ENCODE data around the gene FOXC1.

The FOXC1 gene

DNA sequence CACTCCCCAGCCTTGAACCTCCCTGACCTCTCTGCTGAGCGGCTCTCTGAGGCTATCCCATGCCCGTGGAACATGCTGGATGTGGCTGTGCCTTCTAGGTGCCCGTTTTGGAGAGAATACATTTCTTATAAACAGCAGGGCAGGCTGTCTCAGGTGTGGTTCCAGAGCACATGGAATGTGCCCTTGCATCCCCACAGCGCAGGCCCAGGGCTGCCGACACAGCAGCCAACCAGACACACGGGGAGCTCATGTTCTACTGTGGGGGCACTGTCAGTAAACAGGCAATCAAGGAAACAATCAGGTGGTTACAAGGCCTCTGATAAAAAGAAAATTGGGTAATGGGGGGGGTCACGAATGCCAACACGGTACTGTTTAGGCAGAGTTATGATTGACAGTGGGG, 30.8 kb downstream of the FOXC1 start:
- no peak for DNase-seq (ENCODE audit: extremely low read depth in 1 of 2, low read depth in 1 of 2)

DNA sequence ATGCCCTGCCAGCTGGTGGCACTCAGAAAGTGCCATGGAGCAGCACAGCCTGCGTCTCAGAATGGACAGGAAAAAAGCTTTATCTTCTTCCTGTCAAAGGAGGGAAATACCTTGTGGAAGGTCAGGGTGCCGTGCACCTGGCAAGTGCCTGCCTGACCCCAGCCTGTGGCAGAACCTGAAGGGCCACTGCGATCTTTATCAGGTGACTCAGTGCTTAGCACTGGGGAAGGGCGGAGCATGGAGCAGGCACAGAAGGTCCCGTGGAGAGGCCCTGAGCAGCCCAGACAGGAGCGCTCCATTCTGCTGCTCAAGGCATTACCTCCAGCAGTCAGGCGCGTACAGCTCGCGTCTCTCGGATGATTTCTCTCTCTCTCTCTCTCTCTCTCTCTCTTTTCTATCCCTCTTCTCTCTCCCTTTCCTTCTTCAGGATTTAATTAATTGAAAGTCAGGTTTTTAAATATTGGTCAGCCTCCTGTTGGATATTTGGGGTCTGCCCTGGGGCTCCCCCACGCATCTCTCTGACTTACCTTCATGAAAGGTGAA, 31.7 kb downstream of the FOXC1 start:
- DNase-seq (ENCODE audit: extremely low read depth in 1 of 2, low read depth in 1 of 2): no peak

GRCh38 chr6:1643111-1643510, 33.4 kb downstream of the FOXC1 start:
- no peak for DNase-seq (ENCODE audit: extremely low read depth in 1 of 2, low read depth in 1 of 2)

DNA sequence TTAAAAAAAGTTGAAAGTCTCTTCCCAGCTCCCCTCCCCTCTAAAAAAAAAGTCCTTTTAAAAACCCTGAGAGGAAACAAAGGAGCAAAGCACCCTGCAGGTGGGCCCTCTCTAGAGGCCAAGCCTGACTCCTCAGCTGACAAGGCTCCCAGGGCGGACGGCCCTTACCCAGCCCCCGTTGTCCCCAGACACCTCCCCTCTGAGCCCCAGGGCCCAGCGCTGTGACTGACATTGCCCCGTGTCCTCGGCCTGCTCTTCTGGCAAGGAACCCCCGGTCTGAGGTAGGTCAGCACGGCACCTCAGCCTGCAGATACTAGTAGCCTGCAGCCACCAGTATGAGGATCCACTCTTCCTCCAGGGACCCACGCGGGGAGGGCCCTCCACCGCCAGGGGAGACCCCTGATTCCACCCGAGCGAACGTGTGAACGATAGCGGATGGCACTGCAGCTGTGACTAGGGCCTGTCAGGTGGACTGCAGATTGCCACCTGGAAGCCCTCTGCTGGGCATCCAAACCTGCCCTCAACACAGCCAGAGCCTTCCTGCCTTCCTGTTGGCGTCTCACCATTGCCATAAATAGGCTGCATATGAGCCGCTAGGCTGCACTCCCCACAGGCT, 34.2 kb downstream of the FOXC1 start:
- no peak for DNase-seq (ENCODE audit: extremely low read depth in 1 of 2, low read depth in 1 of 2)

GRCh38 chr6:1644516-1645060, 34.9 kb downstream of the FOXC1 start:
- DNase-seq (ENCODE audit: extremely low read depth in 1 of 2, low read depth in 1 of 2): no peak

- DNase-seq (ENCODE audit: extremely low read depth in 1 of 2, low read depth in 1 of 2): no peak
These were observed 35.9 kb downstream of the FOXC1 start for GRCh38 chr6:1645466-1646185.

DNA sequence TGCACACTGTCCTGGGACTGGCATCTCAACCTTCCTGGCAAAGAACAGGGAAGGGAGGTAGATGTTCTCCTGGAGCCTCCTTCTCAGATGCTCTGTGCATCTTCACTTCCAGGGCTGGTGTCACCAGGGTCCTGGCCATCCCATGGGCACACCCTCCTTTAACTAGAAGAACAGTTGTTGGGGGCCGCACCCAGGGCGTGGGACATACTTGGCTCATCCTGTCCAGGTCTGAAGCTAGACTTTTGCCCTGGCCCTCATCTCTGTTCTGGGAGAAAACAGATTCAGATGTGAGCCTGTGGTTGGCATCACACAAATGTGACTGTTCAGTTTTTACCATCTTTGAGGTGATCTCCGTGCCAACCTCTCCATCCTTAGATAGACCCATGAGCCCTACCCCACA, 41.6 kb downstream of the FOXC1 start:
- no peak for DNase-seq (ENCODE audit: extremely low read depth in 1 of 2, low read depth in 1 of 2)

DNA sequence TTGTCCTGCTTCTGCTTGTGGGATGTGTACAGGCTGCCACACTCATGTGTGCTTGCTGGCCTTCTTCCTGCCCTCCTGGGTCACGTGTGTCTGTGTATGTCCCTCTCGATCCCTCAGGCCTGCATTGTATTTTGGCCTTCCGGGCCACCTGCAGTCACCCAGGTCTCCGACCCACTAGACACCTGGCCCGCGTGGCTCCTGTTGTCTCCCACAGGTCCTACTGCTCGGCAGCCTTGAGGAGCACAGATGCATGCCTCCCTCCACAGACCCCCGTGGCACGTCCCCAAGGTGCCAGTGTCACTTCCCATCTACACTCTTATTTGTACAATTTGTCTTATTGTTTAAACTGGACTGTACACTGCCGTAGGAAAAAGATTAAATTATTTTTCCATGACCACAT, 43.1 kb downstream of the FOXC1 start:
- no peak for DNase-seq (ENCODE audit: extremely low read depth in 1 of 2, low read depth in 1 of 2)

DNA sequence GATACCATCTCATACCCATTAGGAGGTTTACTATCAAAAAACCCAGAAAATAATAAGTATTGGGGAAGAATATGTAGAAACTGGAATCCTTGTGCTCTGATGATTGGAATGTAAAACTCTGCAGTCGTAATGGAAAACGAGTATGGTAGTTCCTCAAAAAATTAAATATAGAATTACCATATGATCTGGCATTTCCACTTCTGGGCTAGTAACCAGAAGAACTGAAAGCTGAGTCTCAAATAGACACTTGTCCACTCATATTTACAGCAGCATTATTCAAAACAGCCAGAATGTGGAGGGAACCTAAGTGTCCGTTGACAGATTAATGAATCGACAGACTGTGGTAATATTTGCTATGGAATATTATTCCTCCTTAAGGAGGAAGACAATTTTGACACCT, 44.3 kb downstream of the FOXC1 start:
- DNase-seq (ENCODE audit: extremely low read depth in 1 of 2, low read depth in 1 of 2): no peak

- no peak for DNase-seq (ENCODE audit: extremely low read depth in 1 of 2, low read depth in 1 of 2)
These were observed 47.5 kb downstream of the FOXC1 start for GRCh38 chr6:1657116-1657770.

DNA sequence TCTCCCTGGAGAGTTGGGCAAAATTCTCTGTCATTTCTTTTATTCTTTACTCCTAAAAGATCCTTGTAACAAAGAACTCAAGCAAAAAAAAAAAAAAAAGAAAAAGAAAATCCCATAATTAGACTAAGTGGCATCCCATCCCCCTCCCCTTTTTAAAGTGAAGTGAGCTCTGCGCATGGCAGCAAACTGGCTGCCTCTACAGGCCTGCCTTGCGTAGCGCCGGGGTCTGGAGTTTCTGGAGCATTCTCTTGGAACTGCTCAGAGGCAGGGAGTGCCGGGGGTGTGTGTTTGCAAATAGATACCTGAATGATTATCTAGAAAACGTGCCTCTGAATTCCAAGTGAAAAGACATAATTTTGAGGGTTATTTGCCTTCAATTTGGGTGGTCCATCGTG, 48.1 kb downstream of the FOXC1 start:
- no peak for DNase-seq (ENCODE audit: extremely low read depth in 1 of 2, low read depth in 1 of 2)

DNA sequence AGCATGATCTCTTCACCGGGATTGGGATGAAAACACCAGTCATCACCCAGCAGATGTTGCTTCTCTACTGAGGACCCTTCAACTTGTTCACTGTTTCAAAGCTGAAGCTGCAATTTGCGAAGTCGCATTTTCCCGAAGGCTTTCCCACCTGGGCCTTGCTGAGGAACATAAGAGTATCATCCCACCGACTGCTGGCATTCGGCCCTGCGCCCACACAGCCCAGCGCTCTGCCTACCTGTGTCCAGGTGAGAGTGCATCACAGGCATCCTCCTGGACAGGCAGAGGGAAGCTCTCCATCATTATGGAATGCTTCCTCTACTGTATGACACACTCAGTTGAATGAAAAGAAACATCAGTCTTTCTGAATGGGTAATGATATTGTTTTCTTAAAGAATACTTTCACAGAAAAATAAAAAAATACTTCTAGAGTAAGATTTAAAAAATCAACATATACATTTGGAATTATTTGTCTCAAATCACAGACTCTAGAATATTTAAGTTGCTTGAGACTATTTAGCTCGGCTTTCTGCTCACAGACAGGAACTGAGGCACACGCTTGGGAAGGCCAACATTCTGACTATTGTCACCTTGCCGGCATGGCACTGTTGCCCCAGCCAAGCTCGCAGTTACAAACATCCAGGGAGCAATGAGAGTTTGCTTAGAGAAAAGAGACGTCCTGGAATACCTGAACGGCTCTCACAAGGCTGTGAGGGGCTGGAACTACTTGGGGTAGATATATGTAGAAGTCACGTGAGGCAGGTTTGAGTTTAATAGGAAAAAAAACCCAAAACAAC, 48.7 kb downstream of the FOXC1 start:
- no peak for DNase-seq (ENCODE audit: extremely low read depth in 1 of 2, low read depth in 1 of 2)

DNA sequence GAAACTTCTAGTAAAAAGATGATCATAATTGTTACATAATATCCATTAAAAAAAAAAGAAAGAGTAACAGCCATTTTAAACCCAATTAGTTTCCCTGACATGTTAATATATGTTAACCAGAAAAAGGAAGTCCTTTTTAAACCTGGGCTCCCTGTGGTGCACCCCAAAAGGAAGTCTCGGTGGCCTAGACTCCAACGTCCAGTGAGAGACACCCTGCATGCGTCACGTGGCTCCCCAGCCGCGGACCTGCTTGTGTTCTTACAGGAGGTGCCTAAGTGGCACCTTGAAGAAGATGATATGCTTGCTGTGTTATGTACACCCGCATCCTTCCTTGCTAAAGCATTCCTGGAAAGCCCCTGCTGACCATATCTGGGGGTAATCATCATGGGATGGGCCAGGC, 50.1 kb downstream of the FOXC1 start:
- no peak for DNase-seq (ENCODE audit: extremely low read depth in 1 of 2, low read depth in 1 of 2)

GRCh38 chr6:1662534-1662933, 52.8 kb downstream of the FOXC1 start:
- no peak for DNase-seq (ENCODE audit: extremely low read depth in 1 of 2, low read depth in 1 of 2)
